AG04449 (cell line): ENCODE results near the gene RWDD3.

Experiments used
- CTCF ChIA-PET: fragments of 350-600 bp; formaldehyde crosslinking; extraction: SDS; loops from one replicate; lab custom pipeline; 2021; ENCODE audit warnings: antibody characterized with exemption; lab: Yijun Ruan, JAX
- POLR2A ChIA-PET: fragments of 400-600, 350-600 bp; formaldehyde crosslinking; extraction: SDS; loops from one replicate; lab custom pipeline; 2020; ENCODE audit warnings: antibody characterized with exemption, inconsistent platforms; lab: Yijun Ruan, JAX
- DNase-seq: peaks from one replicate; pipeline ENCODE4 v3.0.0-alpha.2; 2010; ENCODE audit warnings: low read depth, low spot score
- H3K4me3 ChIP-seq: 2 replicates; pipeline ENCODE4 v1.5.1; 2011; ENCODE audit warnings: low read depth, mild to moderate bottlenecking, control low read depth, low read length
- TF ChIP-seq, protein P1 (sequence below): IDR thresholded peaks from one replicate; pipeline ENCODE4 v1.5.1; 2011; ENCODE audit warnings: mild to moderate bottlenecking, moderate library complexity, low read length, control low read depth, inconsistent platforms; ENCODE audit not compliant: insufficient read depth; ENCODE audit errors: missing control alignments

RWDD3 gene

DNA sequence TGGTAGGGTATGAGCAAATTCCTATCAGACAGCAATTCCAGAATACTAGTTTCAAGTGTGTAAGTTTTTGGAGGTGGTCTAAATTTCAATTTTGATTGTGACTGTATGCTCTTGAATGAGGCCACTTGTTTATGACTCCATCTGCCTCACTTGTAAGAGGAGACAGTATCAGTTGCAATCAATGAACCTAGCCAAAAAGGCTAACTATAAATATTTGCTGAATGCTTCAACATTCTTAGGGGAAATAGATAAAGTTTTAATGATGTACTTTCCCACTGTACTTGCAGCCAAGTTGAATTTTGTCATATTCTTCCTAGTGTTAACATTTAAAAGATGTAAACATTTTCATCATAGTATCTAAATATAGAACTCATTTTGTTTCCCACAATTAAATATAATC lies 32.1 kb upstream of the RWDD3 start:
- H3K4me3 ChIP-seq, result no peak overlapping the region
- ChIA-PET CTCF (no interaction called here), POLR2A (no interaction called here)
- no peak for DNase-seq
- TF ChIP-seq, protein P1, sequence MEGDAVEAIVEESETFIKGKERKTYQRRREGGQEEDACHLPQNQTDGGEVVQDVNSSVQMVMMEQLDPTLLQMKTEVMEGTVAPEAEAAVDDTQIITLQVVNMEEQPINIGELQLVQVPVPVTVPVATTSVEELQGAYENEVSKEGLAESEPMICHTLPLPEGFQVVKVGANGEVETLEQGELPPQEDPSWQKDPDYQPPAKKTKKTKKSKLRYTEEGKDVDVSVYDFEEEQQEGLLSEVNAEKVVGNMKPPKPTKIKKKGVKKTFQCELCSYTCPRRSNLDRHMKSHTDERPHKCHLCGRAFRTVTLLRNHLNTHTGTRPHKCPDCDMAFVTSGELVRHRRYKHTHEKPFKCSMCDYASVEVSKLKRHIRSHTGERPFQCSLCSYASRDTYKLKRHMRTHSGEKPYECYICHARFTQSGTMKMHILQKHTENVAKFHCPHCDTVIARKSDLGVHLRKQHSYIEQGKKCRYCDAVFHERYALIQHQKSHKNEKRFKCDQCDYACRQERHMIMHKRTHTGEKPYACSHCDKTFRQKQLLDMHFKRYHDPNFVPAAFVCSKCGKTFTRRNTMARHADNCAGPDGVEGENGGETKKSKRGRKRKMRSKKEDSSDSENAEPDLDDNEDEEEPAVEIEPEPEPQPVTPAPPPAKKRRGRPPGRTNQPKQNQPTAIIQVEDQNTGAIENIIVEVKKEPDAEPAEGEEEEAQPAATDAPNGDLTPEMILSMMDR, result no peak

DNA sequence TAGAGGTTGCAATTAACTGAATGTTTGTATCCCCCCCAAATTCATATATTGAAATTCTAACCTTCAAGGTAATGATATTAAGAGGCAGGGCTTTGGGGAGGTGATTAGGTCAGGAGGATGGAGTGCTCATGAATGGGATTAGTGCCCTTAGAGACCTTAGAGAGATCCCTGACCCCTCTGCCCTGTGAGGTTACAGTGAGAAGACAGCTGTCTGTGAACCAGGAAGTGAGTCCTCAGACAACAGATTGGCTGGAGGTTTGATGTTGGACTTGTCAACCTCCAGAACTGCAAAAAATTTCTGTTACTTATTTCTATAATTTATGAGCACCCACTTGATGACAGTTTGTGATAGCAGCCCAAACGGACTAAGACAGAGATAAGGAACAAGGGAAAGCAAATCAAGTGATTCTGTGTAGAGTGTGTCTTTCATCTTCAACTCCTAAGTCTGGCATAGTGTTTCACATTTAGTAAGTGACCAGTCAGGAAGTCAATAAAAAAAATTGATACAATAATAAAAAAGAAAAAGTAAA lies 30.0 kb upstream of the RWDD3 start:
- ChIA-PET POLR2A (no interaction called here), CTCF (no interaction called here)
- DNase-seq, result no peak
- TF ChIP-seq, protein P1, result no peak
- no peak overlapping the region for H3K4me3 ChIP-seq

DNA sequence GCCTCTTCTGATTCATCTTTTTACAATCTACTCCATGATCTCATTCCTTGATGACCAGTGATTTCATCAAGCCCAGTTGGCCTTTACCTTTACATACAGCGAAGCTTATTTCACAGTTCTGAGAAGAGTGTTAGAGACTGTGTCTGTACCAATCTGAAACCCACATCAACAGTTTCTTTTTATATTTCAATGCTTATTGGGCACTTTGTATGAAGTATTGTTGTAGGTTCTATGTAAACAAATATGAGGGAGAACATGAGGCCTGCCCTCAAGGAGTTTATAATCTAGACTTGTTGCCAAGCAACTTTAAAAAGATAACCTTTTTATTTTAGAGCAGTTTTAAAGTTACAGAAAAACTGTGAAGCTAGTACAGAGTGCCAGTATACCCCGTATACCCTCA lies 27.5 kb upstream of the RWDD3 start:
- no peak overlapping the region for H3K4me3 ChIP-seq
- no peak for DNase-seq
- CTCF ChIA-PET, result no interaction called here
- POLR2A ChIA-PET, result no interaction called here
- TF ChIP-seq, protein P1, result no peak

DNA sequence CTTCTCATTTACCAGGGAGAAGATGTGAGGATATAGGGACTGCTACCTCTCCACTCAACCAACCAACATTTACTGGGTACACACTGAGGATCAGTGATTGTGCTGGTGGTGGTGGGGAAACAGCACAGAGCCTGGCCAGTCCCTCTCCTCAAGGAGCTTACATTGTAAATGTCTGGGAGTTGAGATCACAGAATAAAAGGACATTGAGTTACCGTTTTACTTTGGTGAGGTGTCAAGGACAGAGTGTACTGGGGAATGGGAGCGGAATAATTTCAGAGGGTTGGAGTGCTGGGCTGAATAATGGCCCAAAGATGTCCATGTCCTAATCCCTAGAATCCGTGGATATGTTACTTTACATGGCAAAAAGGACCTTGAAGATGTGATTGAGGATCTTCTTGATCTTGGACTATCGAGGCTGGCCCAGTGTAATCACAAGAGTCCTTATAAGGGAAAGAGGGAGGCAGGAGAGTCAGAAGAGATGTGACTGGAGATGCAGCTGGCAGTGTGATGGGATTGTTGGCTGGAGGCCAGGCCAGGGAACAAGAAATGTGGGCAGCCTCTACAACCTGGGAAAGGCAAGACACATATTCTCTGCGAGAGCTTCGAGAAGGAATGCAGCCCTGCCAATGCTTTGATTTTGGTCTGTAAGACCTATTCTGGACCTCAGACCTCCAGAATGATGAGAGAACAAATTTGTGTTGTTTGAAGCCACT lies 26.6 kb upstream of the RWDD3 start:
- POLR2A ChIA-PET, result no interaction called here
- no peak for DNase-seq
- CTCF ChIA-PET, result no interaction called here
- H3K4me3 ChIP-seq, result no peak overlapping the region
- TF ChIP-seq, protein P1, result no peak

DNA sequence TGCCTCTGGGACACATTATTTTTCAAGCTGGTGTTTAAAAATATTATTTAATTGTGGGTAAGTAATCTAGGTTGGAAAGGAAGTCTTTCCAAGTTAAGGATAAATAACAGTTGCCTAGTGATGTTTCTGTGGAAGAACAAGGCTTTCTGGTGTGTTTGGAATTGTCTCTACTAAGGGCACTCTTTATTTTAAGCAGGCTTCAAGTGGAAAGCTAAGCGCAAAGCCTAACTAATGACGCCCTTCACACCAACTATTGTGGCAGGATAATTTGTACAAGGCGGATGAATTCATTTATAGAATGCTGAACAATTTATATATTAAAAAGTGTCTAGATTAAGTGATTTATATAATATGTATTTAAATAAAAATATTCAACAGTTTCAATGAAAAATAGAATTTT lies 25.1 kb upstream of the RWDD3 start:
- CTCF ChIA-PET, result interaction anchor here (1.2 to 1.4 kb wide), 2 partner anchors 13 to 25 kb away, joined by 3 to 4 read pairs; no protein-coding TSS in a partner anchor
- no peak for DNase-seq
- POLR2A ChIA-PET, result no interaction called here
- H3K4me3 ChIP-seq, result no peak overlapping the region
- TF ChIP-seq, protein P1, result no peak

DNA sequence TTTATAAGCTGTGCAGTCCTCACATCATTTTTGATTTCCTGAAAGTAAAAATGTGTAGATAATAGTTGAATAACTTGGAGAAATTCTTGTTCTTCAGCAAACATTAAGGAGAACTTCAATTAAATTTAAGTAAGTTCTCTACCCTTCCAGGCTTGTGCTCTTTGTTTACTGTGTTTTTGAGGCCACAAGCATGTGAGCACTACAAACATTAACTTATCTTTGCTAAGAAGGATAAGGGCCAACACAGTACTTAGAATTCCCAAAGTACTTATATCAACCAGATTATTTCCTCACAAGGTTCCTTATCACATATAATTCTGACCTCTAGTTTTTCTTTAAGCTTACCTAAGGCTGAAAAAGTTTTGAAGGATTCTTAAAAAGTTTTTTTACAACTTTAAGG lies 24.7 kb upstream of the RWDD3 start:
- CTCF ChIA-PET, result interaction anchor here (1.2 to 1.4 kb wide), 2 partner anchors 13 to 25 kb away, joined by 3 to 4 read pairs; no protein-coding TSS in a partner anchor
- no peak overlapping the region for H3K4me3 ChIP-seq
- TF ChIP-seq, protein P1, result no peak
- POLR2A ChIA-PET, result no interaction called here
- DNase-seq, result no peak
